Calu3 (cell line): Measurements from ENCODE around the gene PRRG2. TPM values are rescaled to one million over a fixed set of nuclear protein-coding genes. Genes with fewer than 3 reads are reported as not detected.
"Not testable (repeated sequence)": the region's sequence is repeated elsewhere in the genome, so short reads cannot be mapped to it uniquely, and the experiment has no call there.

Source experiments
- BruUV-seq: library from RNA; stranded (reverse); fragments of 400-500 nt; replicated peaks from 2 replicates; lab custom pipeline; 2021; lab: Mats Ljungman, UMichigan
- CTCF ChIA-PET: fragments of 300-600 bp; sonication (Branson Sonifier 250); formaldehyde crosslinking; loops from one replicate; lab custom pipeline; 2022; ENCODE audit warnings: antibody characterized with exemption; lab: Charles Lee
- DNase-seq: peaks from one replicate; pipeline ENCODE4 v3.0.0; 2022
- H3K27ac Mint-ChIP-seq: one replicate; pipeline ENCODE4 v1.8.0; 2022; ENCODE audit warnings: mixed read lengths; ENCODE audit not compliant: unreplicated experiment
- H3K27me3 Mint-ChIP-seq: one replicate; pipeline ENCODE4 v1.8.0; 2022; ENCODE audit warnings: mixed read lengths; ENCODE audit not compliant: unreplicated experiment
- H3K36me3 Mint-ChIP-seq: one replicate; pipeline ENCODE4 v1.8.0; 2022; ENCODE audit warnings: mild to moderate bottlenecking, moderate library complexity, mixed read lengths; ENCODE audit not compliant: insufficient read depth, unreplicated experiment
- H3K4me1 Mint-ChIP-seq: one replicate; pipeline ENCODE4 v1.8.0; 2022; ENCODE audit warnings: mild to moderate bottlenecking, low read depth, mixed read lengths; ENCODE audit not compliant: unreplicated experiment
- H3K4me3 Mint-ChIP-seq: one replicate; pipeline ENCODE4 v1.8.0; 2022; ENCODE audit warnings: mild to moderate bottlenecking, low read depth, moderate library complexity, mixed read lengths; ENCODE audit not compliant: unreplicated experiment
- H3K9me3 Mint-ChIP-seq: one replicate; pipeline ENCODE4 v1.8.0; 2022; ENCODE audit warnings: low read depth, mixed read lengths; ENCODE audit not compliant: unreplicated experiment
- CTCF ChIP-seq: fragments of 200-600 bp; IDR thresholded peaks from one replicate; pipeline ENCODE4 v1.8.0; 2022; ENCODE audit warnings: antibody characterized with exemption; ENCODE audit not compliant: unreplicated experiment
- intact Hi-C: fragments of 100-400 bp; cut with micrococcal nuclease; formaldehyde crosslinking; loops from one replicate; pipeline ENCODE4 v1.10.0; 2022; ENCODE audit not compliant: unreplicated experiment
- total RNA-seq: library from RNA; stranded (reverse); gene quantifications from 2 replicates; pipeline ENCODE4 v1.2.3, GENCODE V29; 2022

The PRRG2 gene
- total RNA-seq, 1 experiment from 2014 or later = 22.1 TPM

- H3K4me3 Mint-ChIP-seq = no peak overlapping the region
- CTCF ChIA-PET = no interaction called here
These were observed 33.1 kb downstream of the PRRG2 start for GRCh38 chr19:49614096-49614833.

GRCh38 chr19:49615861-49616260 lies 34.7 kb downstream of the PRRG2 start:
- H3K27me3 Mint-ChIP-seq = no peaks in the 10 kb centered on the region
- BruUV-seq = no TSS peak
- no peak overlapping the region for H3K27ac Mint-ChIP-seq
- peaks cover 71% of the 10 kb centered on the region for H3K36me3 Mint-ChIP-seq
- no peak for DNase-seq
- no peak for TF ChIP-seq CTCF
- no peaks in the 10 kb centered on the region for H3K9me3 Mint-ChIP-seq
- peaks cover 15% of the 10 kb centered on the region for H3K4me1 Mint-ChIP-seq
- no peak overlapping the region for H3K4me3 Mint-ChIP-seq
- intact Hi-C loops = no loop called here
- CTCF ChIA-PET = no interaction called here

More at GRCh38 chr19:49614096-49614833, 33.1 kb downstream of the PRRG2 start:
- Mint-ChIP-seq H3K4me1 (peaks cover 15% of the 10 kb centered on the region), H3K27ac (no peak overlapping the region), H3K27me3 (no peaks in the 10 kb centered on the region), H3K9me3 (no peaks in the 10 kb centered on the region), H3K36me3 (peaks cover 74% of the 10 kb centered on the region)
- no TSS peak for BruUV-seq
- TF ChIP-seq CTCF = no peak
- intact Hi-C loops = no loop called here
- no peak for DNase-seq

GRCh38 chr19:49616532-49616931 lies 35.4 kb downstream of the PRRG2 start:
- no TSS peak for BruUV-seq
- Mint-ChIP-seq H3K36me3 (peaks cover 70% of the 10 kb centered on the region), H3K4me3 (no peak overlapping the region), H3K27me3 (no peaks in the 10 kb centered on the region), H3K4me1 (peaks cover 15% of the 10 kb centered on the region), H3K27ac (no peak overlapping the region), H3K9me3 (no peaks in the 10 kb centered on the region)
- no peak for TF ChIP-seq CTCF
- no peak for DNase-seq
- intact Hi-C loops = no loop called here
- CTCF ChIA-PET = no interaction called here

GRCh38 chr19:49616945-49617344 lies 35.8 kb downstream of the PRRG2 start:
- Mint-ChIP-seq H3K36me3 (peaks cover 74% of the 10 kb centered on the region), H3K4me1 (peaks cover 15% of the 10 kb centered on the region), H3K27me3 (no peaks in the 10 kb centered on the region), H3K27ac (no peak overlapping the region), H3K4me3 (no peak overlapping the region), H3K9me3 (no peaks in the 10 kb centered on the region)
- CTCF ChIA-PET = interaction anchor here (0.7 kb wide), 1 partner anchor 1201 kb away, joined by 4 read pairs; no protein-coding TSS in a partner anchor
- TF ChIP-seq CTCF = no peak
- intact Hi-C loops = no loop called here
- no peak for DNase-seq
- no TSS peak for BruUV-seq

- peaks cover 15% of the 10 kb centered on the region for H3K4me1 Mint-ChIP-seq
- H3K27ac Mint-ChIP-seq, H3K9me3 Mint-ChIP-seq, H3K27me3 Mint-ChIP-seq, BruUV-seq, DNase-seq, intact Hi-C loops, H3K4me3 Mint-ChIP-seq: not testable (repeated sequence)
- peaks cover 83% of the 10 kb centered on the region for H3K36me3 Mint-ChIP-seq
- CTCF ChIA-PET = interaction anchor here (0.7 kb wide), 1 partner anchor 1202 kb away, joined by 4 read pairs; no protein-coding TSS in a partner anchor
These were observed 36.7 kb downstream of the PRRG2 start for GRCh38 chr19:49617860-49618259.
